Activated gamma-delta T cell (primary cell): ENCODE measurements around the gene ZNF512B.
"Not testable (repeated sequence)": the region's sequence is repeated elsewhere in the genome, so short reads cannot be mapped to it uniquely, and the experiment has no call there.

Experiments used
- DNase-seq: peaks from one replicate; lab custom pipeline; 2025; lab: John Stamatoyannopoulos, UW
- total RNA-seq, 2 donors: gene quantifications; one replicate each; lab custom pipeline; 2026; lab: John Stamatoyannopoulos, UW

Gene ZNF512B, protein sequence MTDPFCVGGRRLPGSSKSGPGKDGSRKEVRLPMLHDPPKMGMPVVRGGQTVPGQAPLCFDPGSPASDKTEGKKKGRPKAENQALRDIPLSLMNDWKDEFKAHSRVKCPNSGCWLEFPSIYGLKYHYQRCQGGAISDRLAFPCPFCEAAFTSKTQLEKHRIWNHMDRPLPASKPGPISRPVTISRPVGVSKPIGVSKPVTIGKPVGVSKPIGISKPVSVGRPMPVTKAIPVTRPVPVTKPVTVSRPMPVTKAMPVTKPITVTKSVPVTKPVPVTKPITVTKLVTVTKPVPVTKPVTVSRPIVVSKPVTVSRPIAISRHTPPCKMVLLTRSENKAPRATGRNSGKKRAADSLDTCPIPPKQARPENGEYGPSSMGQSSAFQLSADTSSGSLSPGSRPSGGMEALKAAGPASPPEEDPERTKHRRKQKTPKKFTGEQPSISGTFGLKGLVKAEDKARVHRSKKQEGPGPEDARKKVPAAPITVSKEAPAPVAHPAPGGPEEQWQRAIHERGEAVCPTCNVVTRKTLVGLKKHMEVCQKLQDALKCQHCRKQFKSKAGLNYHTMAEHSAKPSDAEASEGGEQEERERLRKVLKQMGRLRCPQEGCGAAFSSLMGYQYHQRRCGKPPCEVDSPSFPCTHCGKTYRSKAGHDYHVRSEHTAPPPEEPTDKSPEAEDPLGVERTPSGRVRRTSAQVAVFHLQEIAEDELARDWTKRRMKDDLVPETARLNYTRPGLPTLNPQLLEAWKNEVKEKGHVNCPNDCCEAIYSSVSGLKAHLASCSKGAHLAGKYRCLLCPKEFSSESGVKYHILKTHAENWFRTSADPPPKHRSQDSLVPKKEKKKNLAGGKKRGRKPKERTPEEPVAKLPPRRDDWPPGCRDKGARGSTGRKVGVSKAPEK
- 38.5 to 56.9 reads per million in 2 donors for total RNA-seq

DNA sequence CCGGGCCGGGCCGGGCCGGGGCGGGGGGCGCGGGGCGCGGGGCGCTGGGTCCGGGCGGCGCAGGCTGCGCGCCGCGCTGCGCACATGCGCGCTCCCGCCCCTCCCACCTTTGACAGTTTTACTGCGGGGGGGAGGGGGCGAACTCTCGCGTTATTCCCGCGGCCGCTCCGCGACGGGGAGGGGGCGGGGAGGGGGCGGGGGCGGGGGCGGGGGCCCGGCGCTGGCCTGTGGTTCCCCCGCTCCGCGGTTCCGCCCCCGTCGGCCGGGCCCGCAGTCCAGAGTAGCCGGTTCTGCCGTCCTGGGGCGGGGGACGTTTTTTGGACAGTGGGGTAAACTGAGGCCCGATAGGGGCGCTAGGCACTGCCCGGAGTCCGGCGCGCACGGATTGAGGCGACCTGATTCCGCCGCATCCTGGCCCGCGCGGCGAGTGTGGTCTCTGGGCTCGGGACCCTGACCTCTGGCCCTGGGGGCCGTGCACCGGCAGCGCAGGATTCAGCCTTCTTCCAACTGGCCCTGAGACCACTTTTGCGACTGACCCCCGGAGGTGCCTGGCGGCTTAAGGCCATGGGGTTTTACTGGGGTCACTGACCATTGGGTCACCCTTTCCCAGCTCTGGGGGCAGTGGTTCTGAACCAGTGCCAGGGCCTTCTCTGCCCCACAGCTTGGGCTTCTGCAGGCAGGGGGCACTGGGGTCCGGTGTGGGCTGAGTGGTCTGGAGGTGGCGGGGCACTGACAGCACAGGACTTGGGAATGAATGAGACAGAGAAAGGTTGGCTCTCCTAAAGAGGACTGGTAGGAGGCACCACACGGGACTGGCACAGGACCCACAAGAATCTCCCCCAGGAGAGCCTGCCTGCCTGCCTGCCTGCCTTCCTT, at the start of gene ZNF512B:
TSS of gene ZNF512B (minus strand) at position 93 of the 876 bp plus-strand sequence. CDS start 1,980 bp downstream, outside the sequence.
- DNase-seq = no peak

DNA sequence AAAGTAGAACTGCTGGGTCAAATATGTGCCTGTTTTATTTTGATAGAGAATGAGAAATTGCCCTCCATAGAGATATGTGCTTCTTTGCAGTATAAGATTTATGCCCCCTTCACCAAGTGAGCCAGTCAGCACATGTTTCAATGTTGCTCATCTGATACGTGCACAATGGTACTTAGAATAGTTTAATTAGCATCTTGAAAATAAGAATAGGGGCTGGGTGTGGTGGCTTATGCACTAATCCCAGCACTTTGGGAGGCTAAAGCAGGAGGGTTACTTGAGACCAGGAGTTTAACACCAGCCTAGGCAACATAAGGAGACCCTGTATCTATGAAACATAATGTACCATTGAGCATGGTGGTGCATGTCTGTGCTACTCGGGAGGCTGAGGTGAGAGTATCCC, 45.9 kb upstream of the ZNF512B start:
- no peak for DNase-seq

DNA sequence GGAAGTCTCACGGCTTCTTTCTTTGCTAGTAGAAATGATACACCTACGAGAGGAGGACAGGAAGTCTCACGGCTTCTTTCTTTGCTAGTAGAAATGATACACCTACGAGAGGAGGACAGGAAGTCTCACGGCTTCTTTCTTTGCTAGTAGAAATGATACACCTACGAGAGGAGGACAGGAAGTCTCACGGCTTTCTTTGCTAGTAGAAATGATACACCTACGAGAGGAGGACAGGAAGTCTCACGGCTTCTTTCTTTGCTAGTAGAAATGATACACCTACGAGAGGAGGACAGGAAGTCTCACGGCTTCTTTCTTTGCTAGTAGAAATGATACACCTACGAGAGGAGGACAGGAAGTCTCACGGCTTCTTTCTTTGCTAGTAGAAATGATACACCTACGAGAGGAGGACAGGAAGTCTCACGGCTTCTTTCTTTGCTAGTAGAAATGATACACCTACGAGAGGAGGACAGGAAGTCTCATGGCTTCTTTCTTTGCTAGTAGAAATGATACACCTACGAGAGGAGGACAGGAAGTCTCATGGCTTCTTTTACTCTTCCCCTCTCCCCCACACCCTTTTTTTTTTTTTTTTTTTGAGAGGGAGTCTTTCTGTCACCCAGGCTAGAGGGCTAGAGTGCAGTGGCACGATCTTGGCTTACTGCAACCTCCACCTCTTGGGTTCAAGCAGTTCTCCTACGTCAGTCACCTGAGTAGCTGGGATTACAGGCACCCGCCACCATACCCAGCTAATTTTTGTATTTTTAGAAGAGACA, 42.8 kb upstream of the ZNF512B start:
- not testable (repeated sequence) for DNase-seq

DNA sequence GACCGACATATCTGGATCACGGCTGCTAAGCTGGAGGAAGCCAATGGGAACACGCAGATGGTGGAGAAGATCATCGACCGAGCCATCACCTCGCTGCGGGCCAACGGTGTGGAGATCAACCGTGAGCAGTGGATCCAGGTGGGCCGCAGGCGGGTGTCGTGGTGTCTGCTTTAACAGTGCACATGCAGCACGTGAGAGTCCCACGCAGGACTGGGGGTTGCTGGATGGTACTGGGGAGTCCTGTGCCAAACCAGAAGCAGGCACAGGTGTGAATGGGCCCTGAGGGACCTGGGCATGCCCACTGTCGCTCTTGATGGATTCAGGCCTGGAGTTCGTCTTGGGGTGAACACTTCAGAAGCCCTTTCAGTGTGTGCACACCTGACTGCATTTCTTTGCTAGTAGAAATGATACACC, 41.6 kb upstream of the ZNF512B start:
- no peak for DNase-seq

DNA sequence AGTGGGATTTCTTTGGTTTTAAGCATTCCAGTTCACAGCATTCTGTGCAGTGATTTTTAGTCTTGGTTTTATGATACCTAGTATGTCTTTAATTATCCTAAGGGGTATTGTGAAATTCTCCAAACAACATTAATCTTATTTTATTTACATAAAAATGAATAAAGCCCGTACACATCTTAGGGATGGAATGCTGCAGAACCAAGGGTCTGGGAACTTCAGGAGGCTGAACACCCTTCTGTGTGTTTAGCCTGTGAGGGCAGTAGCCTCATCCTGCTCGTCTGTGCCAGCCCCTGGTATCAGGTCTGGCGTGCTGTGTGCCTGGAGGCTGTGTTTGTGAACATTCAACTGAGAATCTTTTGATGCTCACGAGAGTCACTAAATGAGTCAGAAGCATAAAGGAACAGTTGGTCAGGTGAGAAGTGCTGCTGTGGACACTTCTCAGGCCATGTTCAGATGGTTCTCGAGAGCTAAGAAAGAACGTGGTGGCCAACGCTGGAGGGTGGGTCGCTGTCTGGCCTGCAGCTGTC, 41.0 kb upstream of the ZNF512B start:
- DNase-seq = no peak

DNA sequence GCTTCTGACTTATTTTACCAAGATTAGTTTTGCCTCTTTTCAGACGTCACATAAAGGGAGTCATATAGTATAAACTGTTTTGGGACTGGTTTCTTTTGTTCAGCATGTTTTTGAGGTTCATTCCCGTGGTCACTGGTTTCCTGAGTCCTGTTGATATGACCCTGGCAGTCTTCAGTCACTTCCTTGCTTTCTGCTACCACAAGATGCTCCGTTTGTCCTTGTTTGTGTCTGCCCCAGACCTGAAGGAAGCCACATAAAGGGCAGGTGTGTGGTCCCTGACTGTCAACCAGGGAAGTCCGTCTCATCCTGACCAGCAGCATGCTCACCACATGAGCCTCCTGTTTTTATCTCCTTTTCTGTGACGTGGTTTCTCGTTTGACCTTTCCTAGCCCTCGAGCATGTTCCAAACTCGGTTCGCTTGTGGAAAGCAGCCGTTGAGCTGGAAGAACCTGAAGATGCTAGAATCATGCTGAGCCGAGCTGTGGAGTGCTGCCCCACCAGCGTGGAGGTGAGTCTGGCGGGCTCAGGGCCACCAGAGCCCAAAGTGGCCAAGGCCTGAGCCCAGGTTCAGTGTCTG, 40.2 kb upstream of the ZNF512B start:
- no peak for DNase-seq

DNA sequence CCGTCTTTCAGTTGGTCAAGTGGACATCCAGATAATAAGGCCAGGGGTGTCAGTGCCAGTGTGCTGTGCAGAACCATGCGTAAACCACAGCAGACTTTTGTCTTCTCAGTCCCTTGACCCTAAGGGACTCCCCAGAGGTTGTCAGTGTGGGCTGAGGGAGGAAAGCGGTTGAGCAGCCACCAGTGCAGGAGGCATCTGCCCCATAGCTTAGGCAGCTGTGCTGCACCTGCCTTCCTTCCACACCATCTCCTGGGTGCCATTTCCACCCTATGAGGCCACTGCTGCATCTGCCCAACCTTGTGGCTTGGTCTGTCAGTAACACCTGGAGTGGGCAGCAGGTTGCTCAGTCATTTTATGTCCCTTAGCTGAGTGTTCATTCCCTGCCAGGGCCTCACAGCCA, 37.2 kb upstream of the ZNF512B start:
- DNase-seq = no peak

DNA sequence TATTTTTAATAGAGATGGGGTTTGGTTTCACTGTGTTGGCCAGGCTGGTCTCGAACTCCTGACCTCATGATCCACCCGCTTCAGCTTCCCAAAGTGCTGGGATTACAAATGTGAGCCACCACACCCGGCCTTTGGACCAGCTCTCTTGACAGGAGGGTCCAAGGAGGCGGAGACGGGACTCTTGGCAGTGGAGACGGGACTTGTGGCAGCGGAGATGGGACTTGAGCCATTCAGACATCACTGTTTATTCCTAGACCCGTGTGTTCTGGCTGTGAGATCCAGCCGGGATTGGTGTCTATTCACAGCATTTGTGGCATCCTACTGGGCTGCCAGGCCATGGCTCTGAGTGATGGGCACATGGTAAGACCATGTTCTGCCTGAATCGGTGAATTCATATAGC, 36.8 kb upstream of the ZNF512B start:
- DNase-seq = no peak

DNA sequence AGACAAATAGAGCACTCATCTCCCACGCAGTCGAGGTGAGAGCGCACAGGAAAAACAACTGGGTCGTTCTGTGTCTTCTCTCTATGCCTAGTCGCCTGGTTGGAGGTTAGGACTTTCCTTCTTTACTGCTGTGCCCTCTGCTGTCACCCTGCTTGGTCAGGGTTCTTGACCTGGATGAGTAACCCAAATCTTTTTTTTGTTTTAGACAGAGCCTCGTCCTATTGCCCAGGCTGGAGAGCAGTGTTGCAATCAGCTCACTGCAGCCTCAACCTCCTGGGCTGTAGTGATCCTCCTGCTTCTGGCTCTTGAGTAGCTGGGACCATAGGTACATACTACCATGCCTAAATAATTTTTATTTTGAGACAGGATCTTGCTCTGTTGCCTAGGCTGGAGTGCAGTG, 35.7 kb upstream of the ZNF512B start:
- no peak for DNase-seq

DNA sequence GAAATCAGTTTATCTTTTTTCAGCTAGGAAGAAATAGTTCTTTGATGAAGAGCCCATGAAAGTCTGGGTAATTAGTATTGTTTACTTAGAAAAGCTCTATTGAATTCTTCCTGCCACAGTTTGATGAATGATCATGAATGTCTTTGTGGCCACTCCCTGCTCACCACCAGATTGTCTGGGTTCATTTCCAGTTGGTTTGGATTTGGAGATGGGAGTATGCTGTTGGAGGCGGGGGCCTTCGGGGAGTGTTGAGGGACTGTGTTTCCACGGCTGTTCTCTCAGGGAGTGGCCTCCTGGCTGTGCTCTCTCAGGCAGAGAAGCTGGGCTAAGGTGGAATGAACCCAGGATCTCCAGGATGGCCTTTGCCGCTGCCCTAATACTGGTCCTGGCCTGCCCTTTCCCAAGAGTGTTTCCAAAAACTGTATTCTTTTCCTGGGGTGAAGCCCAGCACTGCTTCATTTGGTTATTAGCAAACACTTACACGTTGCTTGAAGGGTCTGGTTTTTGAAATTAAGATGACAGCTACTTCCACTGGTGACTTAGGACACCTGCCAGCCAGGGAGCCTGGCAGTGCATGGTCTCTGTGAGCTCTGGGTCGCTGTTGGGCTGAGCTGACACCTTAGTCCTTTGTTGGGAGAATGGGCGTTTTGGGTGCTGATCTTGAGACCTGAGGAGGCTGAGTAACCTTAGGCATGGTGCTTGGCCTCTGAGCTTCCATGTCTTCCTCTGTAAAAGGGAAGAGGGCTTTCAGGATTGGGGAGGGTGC, 34.4 kb upstream of the ZNF512B start:
- no peak for DNase-seq

DNA sequence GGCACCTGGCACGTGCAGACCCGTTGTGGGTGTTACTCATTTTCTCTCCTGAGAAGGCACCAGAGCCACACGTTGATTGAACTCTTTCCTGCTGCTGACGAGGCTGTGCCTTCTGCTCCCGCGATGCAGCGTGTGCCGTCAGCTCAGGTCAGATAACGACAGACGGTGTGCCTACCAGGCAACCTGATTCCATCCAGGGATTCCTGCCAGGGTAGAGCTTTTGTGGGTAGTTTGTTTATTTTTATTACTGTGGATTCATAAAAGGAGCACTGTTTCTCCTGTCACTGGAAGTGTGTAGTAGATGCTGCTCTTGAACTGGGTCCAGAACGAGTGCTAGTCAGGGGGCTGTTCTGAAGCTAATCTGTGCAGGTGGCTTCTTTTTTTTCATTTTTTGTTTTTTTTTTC, 31.9 kb upstream of the ZNF512B start:
- DNase-seq = no peak

DNA sequence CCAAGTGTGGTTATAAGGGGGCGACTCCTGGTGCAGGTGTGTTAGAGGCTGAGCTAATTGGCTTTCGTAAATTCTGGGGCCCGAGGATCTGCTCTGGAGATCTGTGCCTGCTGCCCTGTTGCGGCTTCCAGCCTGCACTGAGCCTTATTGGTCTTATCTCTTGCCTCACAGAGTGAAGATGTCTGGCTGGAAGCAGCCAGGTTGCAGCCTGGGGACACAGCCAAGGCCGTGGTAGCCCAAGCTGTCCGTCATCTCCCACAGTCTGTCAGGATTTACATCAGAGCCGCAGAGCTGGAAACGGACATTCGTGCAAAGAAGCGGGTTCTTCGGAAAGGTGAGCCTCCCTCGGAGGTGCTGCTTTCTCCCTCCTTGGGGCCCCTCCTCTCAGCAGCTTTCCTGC, 31.2 kb upstream of the ZNF512B start:
- DNase-seq = no peak

DNA sequence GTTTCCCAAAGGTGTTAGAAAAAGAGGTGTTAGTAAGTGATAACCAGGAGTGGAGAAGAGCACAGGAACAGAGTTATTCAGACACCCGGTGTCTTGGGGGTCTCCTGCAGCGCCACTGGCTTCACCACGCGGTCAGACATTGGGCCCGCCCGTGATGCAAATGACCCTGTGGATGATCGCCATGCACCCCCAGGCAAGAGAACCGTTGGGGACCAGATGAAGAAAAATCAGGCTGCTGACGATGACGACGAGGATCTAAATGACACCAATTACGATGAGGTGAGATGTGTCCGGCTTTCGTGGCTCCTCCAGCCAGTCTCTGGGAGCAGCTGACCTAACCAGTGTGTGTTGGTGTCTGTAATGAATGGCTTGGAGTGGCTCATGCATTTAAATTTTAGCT, 13.2 kb upstream of the ZNF512B start:
- no peak for DNase-seq

DNA sequence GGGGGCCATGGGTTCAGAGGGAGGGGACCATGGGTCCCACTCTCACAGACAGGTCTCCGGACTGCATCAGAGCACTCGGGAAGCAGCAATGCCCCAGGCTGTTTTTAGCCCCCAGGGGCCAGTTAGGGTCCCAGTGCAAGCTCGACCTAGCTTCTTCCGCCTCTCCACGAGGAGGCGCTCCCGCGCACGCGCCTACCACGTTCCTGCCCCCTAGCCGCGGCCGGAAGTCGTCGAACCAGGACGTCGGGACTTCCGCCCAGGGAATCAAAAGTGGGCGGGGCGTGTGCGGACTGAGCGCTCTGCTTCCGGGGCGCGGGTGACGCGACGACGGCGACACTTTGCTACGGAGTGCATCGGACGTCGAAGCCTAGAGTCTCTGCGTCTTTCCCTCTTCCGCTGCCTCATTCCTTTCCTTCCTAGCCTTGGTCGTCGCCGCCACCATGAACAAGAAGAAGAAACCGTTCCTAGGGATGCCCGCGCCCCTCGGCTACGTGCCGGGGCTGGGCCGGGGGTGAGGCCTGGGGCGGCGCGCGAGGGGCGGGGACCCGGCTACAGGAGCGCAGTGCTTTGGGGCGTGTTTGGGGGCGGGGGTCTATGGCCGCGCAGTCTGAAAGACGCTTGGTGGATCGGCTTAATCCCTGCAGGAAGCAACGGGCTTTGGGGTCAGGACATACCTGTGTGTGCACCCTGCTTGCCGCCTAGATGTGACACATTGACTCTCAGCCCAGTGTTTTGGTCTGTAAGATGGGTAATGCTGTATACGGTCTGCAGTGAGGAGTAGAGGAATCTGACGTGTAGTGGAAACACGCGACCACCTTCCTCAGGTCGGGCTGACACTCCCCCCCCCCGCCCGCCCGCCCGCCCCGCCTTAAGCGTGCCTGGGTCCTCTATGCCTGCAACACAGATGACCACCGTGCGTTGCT, 11.3 kb upstream of the ZNF512B start, which contains the start of gene PRPF6:
TSS of gene PRPF6 (plus strand) at position 327 of the 923 bp plus-strand sequence. CDS start at position 441, 114 bp downstream.
- peak; percentile 89 for DNase-seq

DNA sequence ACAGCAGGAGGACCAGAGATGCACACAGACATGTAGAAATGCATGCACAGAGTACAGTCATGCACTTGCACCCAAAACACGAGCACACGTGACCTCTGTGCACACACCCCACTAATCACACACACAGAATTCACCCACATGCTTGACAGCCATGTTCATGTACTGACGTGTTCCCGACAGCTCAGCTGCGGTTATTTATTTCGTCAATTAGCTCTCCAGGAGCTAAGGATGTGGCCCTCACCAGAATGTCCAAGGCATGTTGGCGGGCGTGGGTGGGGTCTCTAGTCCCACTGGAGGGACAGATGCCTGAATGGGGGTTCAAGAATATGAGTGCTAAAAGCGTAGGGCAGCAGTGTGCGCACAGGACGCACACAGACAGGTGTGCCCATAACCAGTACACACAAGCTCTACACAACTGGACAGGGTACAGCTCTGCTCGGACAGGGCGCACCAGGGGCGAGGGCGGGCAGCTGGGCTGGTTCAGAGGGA, 10.6 kb upstream of the ZNF512B start:
- DNase-seq = no peak

DNA sequence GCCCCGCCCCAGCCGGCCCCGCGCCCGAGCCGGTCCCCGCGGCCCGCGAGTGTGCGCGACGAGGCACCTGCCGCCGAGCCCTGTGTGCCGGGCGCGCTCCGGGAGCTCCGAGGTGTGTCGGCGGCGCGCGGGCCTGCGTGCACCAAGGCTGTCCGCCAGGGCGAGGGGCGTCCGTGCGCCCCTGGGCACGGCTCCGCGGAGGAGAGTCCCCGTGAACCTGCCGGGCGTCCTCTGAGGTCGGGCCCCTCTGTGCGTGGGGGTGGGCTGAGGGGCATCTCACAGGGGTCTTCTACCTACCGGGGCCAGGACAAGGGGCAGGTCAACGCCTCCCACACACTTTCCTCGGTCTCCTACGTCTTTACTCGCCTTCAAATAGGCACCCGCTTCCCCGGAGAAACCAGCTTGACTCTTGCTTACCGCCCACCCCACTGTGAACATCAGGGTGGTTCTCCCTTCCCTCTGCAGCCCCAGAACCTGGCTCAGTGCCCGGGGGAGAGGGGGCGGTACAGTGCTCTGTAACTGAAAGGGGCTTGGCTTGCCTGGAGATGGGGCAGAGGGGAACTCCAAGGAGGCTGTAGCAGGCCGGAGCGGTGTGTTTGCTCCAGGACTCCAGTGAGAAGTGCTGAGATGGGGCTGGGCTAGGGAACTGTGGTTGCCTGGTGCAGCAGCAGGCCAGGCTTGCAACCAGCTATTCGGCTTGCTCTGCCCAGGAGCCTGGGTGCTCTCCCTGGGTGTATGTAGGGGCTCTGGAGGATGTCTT, 10.0 kb upstream of the ZNF512B start, which contains the start of gene SAMD10:
TSS of gene SAMD10 (minus strand) at position 86 of the 760 bp plus-strand sequence. CDS start 175 bp downstream, outside the sequence.
- DNase-seq = peak; percentile 42

DNA sequence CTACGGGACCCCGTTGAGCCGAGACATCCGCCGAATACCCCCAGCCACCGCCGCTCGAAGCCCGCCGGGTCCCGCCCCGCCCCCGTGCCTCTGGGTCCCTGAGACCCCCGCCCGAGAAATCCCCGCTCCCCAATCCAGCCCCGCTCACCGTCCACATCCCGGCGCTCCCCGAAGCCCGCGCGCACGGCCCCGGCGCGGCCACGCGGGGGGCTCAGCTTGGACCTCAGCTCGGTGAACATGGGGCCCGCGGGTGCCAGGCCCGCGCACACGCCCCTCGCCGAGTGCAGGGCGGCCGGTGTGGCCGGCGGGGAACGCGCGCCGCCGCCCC, 9.5 kb upstream of the ZNF512B start:
- no peak for DNase-seq
